Endothelial cell of umbilical vein (primary cell): ENCODE data around the gene ANKRD13B. TPM values are rescaled to one million over a fixed set of nuclear protein-coding genes. Genes with fewer than 3 reads are reported as not detected.
A peak's percentile ranks its signal among the peaks of the same experiment; 100 is the strongest.

ENCODE experiments used
- BruUV-seq: library from RNA; stranded (reverse); fragments of 400-500 nt; replicated peaks from 2 replicates; lab custom pipeline; 2021; lab: Mats Ljungman, UMichigan
- CTCF ChIA-PET: fragments of 300-600, 350-600 bp; sonication (Branson Sonifier 250); formaldehyde crosslinking; loops from one replicate; lab custom pipeline; 2021; ENCODE audit warnings: antibody characterized with exemption, inconsistent platforms; lab: Charles Lee
- POLR2A ChIA-PET: fragments of 300-600, 350-600 bp; sonication (Branson Sonifier 250); formaldehyde crosslinking; loops from one replicate; lab custom pipeline; 2021; ENCODE audit warnings: antibody characterized with exemption, inconsistent platforms; lab: Charles Lee
- DNase-seq: peaks from one replicate; pipeline ENCODE4 v3.0.0-alpha.2; 2011; ENCODE audit warnings: low read depth, low spot score
- FAIRE-seq: peaks from 2 replicates; lab custom pipeline; 2011; peaks lifted over from hg19 to GRCh38; lab: Jason Lieb, UNC
- H2AFZ ChIP-seq: 2 replicates; pipeline ENCODE4 v1.6.0; 2012; ENCODE audit warnings: low read depth, low read length, control low read depth, inconsistent platforms
- H3K27ac ChIP-seq: 2 replicates; pipeline ENCODE4 v1.5.1; 2011; ENCODE audit warnings: low read depth, mild to moderate bottlenecking, control low read depth, low read length, moderate library complexity; ENCODE audit not compliant: insufficient read depth
- H3K27me3 ChIP-seq, 2 experiments: 2 replicates each; pipeline versions ENCODE4 v1.6.0 to v1.6.1; 2011; ENCODE audit warnings: low read length in 2 of 2, mixed read lengths in 1 of 2; ENCODE audit not compliant: control insufficient read depth in 2 of 2, insufficient read depth in 2 of 2
- H3K36me3 ChIP-seq, 2 experiments: 2 replicates in 1 of 2; 3 replicates in 1 of 2; pipeline ENCODE4 v1.5.1; 2011; ENCODE audit warnings: low read length in 2 of 2, mild to moderate bottlenecking in 1 of 2, moderate library complexity in 1 of 2; ENCODE audit not compliant: control insufficient read depth in 2 of 2, insufficient read depth in 2 of 2; ENCODE audit errors: extremely low read depth in 1 of 2
- H3K4me1 ChIP-seq: 3 replicates; pipeline ENCODE4 v1.5.1; 2011; ENCODE audit warnings: mild to moderate bottlenecking, low read length; ENCODE audit not compliant: control insufficient read depth, insufficient read depth; ENCODE audit errors: extremely low read depth
- H3K4me2 ChIP-seq: 2 replicates; pipeline ENCODE4 v1.6.1; 2011; ENCODE audit warnings: low read length, control low read depth, mixed read lengths; ENCODE audit not compliant: insufficient read depth
- H3K4me3 ChIP-seq, 3 experiments: fragments of 200-600 bp in 1 of 3; sonication (generic), shearing (Covaris generic) in 1 of 3; replicated peaks in 1 of 3; 2 replicates each; pipeline ENCODE4 v1.5.1; 2011 to 2016; ENCODE audit warnings: control low read depth in 3 of 3, low read length in 3 of 3, mild to moderate bottlenecking in 2 of 3, inconsistent platforms in 1 of 3, low read depth in 1 of 3, moderate library complexity in 1 of 3; ENCODE audit not compliant: insufficient read depth in 1 of 3
- H3K79me2 ChIP-seq: 2 replicates; pipeline ENCODE4 v1.6.0; 2012; ENCODE audit warnings: low read length, inconsistent platforms; ENCODE audit not compliant: control insufficient read depth, insufficient read depth
- H3K9ac ChIP-seq: replicated peaks from 2 replicates; pipeline ENCODE3; 2011; ENCODE audit warnings: low read length, control low read depth; ENCODE audit not compliant: insufficient read depth; ENCODE audit errors: extremely low read depth
- H3K9me1 ChIP-seq: replicated peaks from 3 replicates; pipeline ENCODE4 v1.6.0; 2011; ENCODE audit warnings: mild to moderate bottlenecking, low read length; ENCODE audit not compliant: control insufficient read depth, insufficient read depth; ENCODE audit errors: extremely low read depth
- H3K9me3 ChIP-seq: replicated peaks from 2 replicates; pipeline ENCODE4 v1.5.1; 2012; ENCODE audit warnings: low read length, inconsistent platforms; ENCODE audit not compliant: control insufficient read depth, insufficient read depth
- H4K20me1 ChIP-seq: replicated peaks from 2 replicates; pipeline ENCODE3; 2011; ENCODE audit warnings: mild to moderate bottlenecking, low read length; ENCODE audit not compliant: control insufficient read depth, insufficient read depth; ENCODE audit errors: extremely low read depth
- CTCF ChIP-seq, 2 donors: IDR thresholded peaks; 1 replicate in 1 of 2; 2 replicates in 1 of 2; pipeline ENCODE4 v1.5.1; 2011; ENCODE audit warnings: low read length in 2 of 2, mild to moderate bottlenecking in 2 of 2, moderate library complexity in 2 of 2, control low read depth in 1 of 2, inconsistent platforms in 1 of 2, low read depth in 1 of 2; ENCODE audit not compliant: insufficient read depth in 1 of 2; ENCODE audit errors: extremely low read depth in 1 of 2
- JUN ChIP-seq: IDR thresholded peaks from 2 replicates; pipeline ENCODE4 v1.6.1; 2011; ENCODE audit warnings: borderline replicate concordance, low read depth; ENCODE audit not compliant: insufficient read length, insufficient read depth
- MYC ChIP-seq: IDR thresholded peaks from one replicate; pipeline ENCODE4 v1.6.1; 2011; ENCODE audit warnings: mild to moderate bottlenecking, low read depth, low read length
- dilution Hi-C: fragments of 300-500 bp; cut with MboI; formaldehyde crosslinking; loops from one replicate; pipeline ENCODE4 v1.15.0; 2019; ENCODE audit warnings: low sequenced_read_pairs; ENCODE audit not compliant: extremely low pct_ligation_motif_present
- intact Hi-C: fragments of 100-400 bp; cut with micrococcal nuclease; formaldehyde crosslinking; loops from one replicate; pipeline ENCODE4 v1.10.0; 2022
- polyA plus RNA-seq, 4 experiments: library from polyadenylated mRNA; depleted of rRNA in 3 of 4; stranded (reverse) in 3 of 4; unstranded in 1 of 4; fragments of >200 nt; gene quantifications; 2 replicates each; pipeline versions ENCODE4 v1.2.1 to v1.2.3, GENCODE V29; 2011 to 2012; ENCODE audit warnings: missing spikeins in 1 of 4
- total RNA-seq: library from RNA; stranded (reverse); gene quantifications from 2 replicates; pipeline ENCODE4 v1.2.3, GENCODE V29; 2021

The ANKRD13B gene
- total and polyA plus RNA-seq, 2 donors (not counting 3 experiments of a cell fraction or from before 2014, with no cell fraction given) = 21.1 to 23.2 TPM

- intact Hi-C loops = loop anchor here (5.0 kb wide), 3 partner anchors 51 to 274 kb away; partner anchors contain the start of genes NUFIP2 and TAOK1
- Histone ChIP-seq H3K4me2 (peak overlapping the region; percentile 45), H3K9me1 (no peaks in the 10 kb centered on the region), H3K36me3 (no peaks in the 10 kb centered on the region), H4K20me1 (no peaks in the 10 kb centered on the region), H3K4me1 (peaks cover 22% of the 10 kb centered on the region), H3K27me3 (no peaks in the 10 kb centered on the region), H2AFZ (peak overlapping the region; percentile 87), H3K79me2 (no peaks in the 10 kb centered on the region), H3K27ac (no peak overlapping the region), H3K9me3 (no peaks in the 10 kb centered on the region), H3K4me3 (peak overlapping the region; percentile 9 to 46 (median 28)), H3K9ac (no peak overlapping the region)
- POLR2A ChIA-PET = no interaction called here
- BruUV-seq = no TSS peak
- FAIRE-seq = peak; percentile 70
- DNase-seq = peak; percentile 25
- CTCF ChIA-PET = interaction anchor here (1.0 to 4.9 kb wide), 6 partner anchors 10 to 196 kb away, joined by 3 to 34 read pairs (median 8); partner anchors contain the start of gene ANKRD13B
- TF ChIP-seq MYC (no peak), JUN (no peak), CTCF (IDR thresholded peaks at IDR 0.05; ENCODE audit: extremely low read depth in 1 of 2, insufficient read depth in 1 of 2, low read depth in 1 of 2, low read length in 2 of 2) (peak; percentile 10 to 34)
- dilution Hi-C loops = no loop called here
Observed at GRCh38 chr17:29565643-29566472, 27.1 kb upstream of the ANKRD13B start.
